ENCODE results near the gene PROKR2. TPM values are rescaled to one million over a fixed set of nuclear protein-coding genes. Genes with fewer than 3 reads are reported as not detected.

PROKR2 gene
- total RNA-seq, 4 donors from 2014 or later, result not detected

Small RNA genes within 50 kb of the gene (small RNA-seq; reads per million reads assigned to genes)
- 0 reads per million in 2 donors for gene RNA5-8SP7

Other genes starting within 250 kb of the PROKR2 start
- 10 to 100 TPM; 46.5 to 90.8 (median 62.9) TPM for gene TMEM230, start 203.9 kb downstream of the PROKR2 start, total RNA-seq
- 100 to 1,000 TPM in 1 of 4 donors, 10 to 100 TPM in 3; 23.3 to 103 (median 46.0) TPM for gene PCNA, start 197.0 kb downstream of the PROKR2 start, total RNA-seq
- gene CDS2, start 189.9 kb downstream of the PROKR2 start, total RNA-seq, result 10 to 100 TPM; 18.2 to 24.6 (median 22.2) TPM

Measured in Peyer's patch (tissue), 4 donors.